HEK293 (cell line): Measurements from ENCODE around the gene ATMIN.

Experiments
- KLF1 ChIP-seq: fragments of 450-650 bp; formaldehyde crosslinking; IDR thresholded peaks from 2 replicates; pipeline ENCODE4 v1.5.1; 2016; ENCODE audit warnings: missing biosample characterization, missing genetic modification characterization
- KLF17 ChIP-seq: fragments of 450-650 bp; formaldehyde crosslinking; IDR thresholded peaks from 2 replicates; pipeline ENCODE4 v1.5.1; 2016; ENCODE audit warnings: missing biosample characterization, missing genetic modification characterization
- PRDM2 ChIP-seq: fragments of 450-650 bp; formaldehyde crosslinking; IDR thresholded peaks from 2 replicates; pipeline ENCODE4 v1.5.1; 2016; ENCODE audit warnings: missing biosample characterization, missing genetic modification characterization, borderline replicate concordance
- ZBTB11 ChIP-seq: fragments of 450-650 bp; formaldehyde crosslinking; conservative IDR thresholded peaks from 2 replicates; pipeline ENCODE4 v1.5.1; 2016; ENCODE audit warnings: low read depth, missing biosample characterization, missing genetic modification characterization
- ZBTB48 ChIP-seq: fragments of 450-650 bp; formaldehyde crosslinking; IDR thresholded peaks from 2 replicates; pipeline ENCODE4 v1.5.1; 2016; ENCODE audit warnings: missing biosample characterization, missing genetic modification characterization
- ZEB2 ChIP-seq: fragments of 450-650 bp; formaldehyde crosslinking; IDR thresholded peaks from 2 replicates; pipeline ENCODE4 v1.5.1; 2016; ENCODE audit warnings: missing biosample characterization, missing genetic modification characterization
- ZNF174 ChIP-seq: fragments of 450-650 bp; formaldehyde crosslinking; IDR thresholded peaks from 2 replicates; pipeline ENCODE4 v1.5.0; 2017; ENCODE audit warnings: missing biosample characterization, mild to moderate bottlenecking, missing genetic modification characterization
- ZNF341 ChIP-seq: fragments of 450-650 bp; formaldehyde crosslinking; IDR thresholded peaks from 2 replicates; pipeline ENCODE4; 2016; ENCODE audit warnings: low read depth, missing biosample characterization, missing genetic modification characterization
- ZNF449 ChIP-seq: fragments of 450-650 bp; formaldehyde crosslinking; IDR thresholded peaks from 2 replicates; pipeline ENCODE4 v1.5.1; 2017; ENCODE audit warnings: missing biosample characterization, mild to moderate bottlenecking, missing genetic modification characterization, moderate library complexity
- ZNF501 ChIP-seq: fragments of 450-650 bp; formaldehyde crosslinking; IDR thresholded peaks from 2 replicates; pipeline ENCODE4 v1.5.1; 2016; ENCODE audit warnings: missing biosample characterization, missing genetic modification characterization
- ZNF621 ChIP-seq: fragments of 450-650 bp; formaldehyde crosslinking; IDR thresholded peaks from 2 replicates; pipeline ENCODE4 v1.5.1; 2017; ENCODE audit warnings: missing biosample characterization, missing genetic modification characterization
- ZSCAN16 ChIP-seq: fragments of 450-650 bp; formaldehyde crosslinking; IDR thresholded peaks from 2 replicates; pipeline ENCODE4 v1.5.1; 2016; ENCODE audit warnings: missing biosample characterization, missing genetic modification characterization
- TF ChIP-seq, protein P1 (sequence below): fragments of 450-650 bp; formaldehyde crosslinking; IDR thresholded peaks from 2 replicates; pipeline ENCODE4 v1.5.1; 2016; ENCODE audit warnings: missing biosample characterization, missing genetic modification characterization, low read depth
- TF ChIP-seq, protein P2 (sequence below): fragments of 450-650 bp; formaldehyde crosslinking; IDR thresholded peaks from 2 replicates; pipeline ENCODE4 v1.5.1; 2016; ENCODE audit warnings: missing biosample characterization, missing genetic modification characterization
- TF ChIP-seq, protein P3 (sequence below): fragments of 450-650 bp; formaldehyde crosslinking; IDR thresholded peaks from 2 replicates; pipeline ENCODE4 v1.5.1; 2016; ENCODE audit warnings: missing biosample characterization, missing genetic modification characterization
- TF ChIP-seq, protein P4 (sequence below): fragments of 450-650 bp; formaldehyde crosslinking; IDR thresholded peaks from 2 replicates; pipeline ENCODE4 v1.5.1; 2016; ENCODE audit warnings: missing biosample characterization, missing genetic modification characterization, borderline replicate concordance

The ATMIN gene

DNA sequence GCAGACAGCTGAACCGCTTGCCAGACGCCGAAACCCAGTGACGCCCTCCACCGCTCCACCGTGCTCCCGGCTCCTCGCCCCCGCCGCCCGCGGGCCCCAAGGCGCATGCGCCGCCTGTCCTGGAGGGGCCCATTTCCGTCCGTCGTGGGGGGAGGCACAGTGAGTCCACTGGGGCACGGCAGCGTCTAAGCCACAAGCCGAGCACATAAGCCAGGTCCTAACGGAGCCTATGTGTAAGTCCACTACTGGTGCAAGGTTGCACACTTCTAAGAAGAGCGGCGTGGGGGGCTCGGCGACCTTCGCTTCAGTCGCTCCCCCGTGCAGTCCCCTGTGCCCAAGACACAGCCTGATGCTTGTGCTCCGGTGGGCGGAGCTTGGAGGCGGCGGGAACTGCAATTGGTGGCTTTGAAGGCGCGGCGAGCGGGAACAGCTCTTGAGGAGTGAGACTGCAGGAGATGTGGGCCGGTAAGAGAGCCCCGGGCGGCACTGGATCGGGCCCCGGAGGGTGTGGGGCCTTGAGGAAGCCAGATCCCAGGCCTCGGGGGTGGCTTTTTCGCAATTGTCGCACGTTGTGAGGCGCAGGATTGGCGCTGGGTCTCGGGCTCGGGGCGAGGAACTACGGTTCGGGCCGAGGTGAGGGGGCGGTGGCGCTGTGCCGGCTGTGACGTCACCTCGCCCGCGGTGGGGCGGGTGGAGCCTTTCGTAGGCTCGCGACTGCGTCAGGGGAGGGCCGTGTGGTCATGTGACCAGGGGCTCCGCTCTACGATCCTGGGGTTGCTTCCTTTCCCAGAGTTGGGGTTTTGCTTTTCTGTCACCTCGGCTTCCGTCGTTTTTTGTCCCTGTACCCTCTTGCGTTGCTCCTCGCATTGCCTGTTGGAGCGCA is 28.6 kb upstream of the ATMIN start, which contains the start of the genes CENPN and CMC2 (continued):
- no peak for TF ChIP-seq PRDM2 (tag by site-specific recombination)
- TF ChIP-seq ZEB2 (tag by site-specific recombination) = peak; percentile 96
- TF ChIP-seq KLF1 (tag by site-specific recombination) = peak; percentile 79; the same call in 1 of the 2 replicates
- no peak for TF ChIP-seq ZNF174 (tag by site-specific recombination)
- TF ChIP-seq, protein P1, sequence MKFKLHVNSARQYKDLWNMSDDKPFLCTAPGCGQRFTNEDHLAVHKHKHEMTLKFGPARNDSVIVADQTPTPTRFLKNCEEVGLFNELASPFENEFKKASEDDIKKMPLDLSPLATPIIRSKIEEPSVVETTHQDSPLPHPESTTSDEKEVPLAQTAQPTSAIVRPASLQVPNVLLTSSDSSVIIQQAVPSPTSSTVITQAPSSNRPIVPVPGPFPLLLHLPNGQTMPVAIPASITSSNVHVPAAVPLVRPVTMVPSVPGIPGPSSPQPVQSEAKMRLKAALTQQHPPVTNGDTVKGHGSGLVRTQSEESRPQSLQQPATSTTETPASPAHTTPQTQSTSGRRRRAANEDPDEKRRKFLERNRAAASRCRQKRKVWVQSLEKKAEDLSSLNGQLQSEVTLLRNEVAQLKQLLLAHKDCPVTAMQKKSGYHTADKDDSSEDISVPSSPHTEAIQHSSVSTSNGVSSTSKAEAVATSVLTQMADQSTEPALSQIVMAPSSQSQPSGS (tag by site-specific recombination) = peak; percentile 98
- TF ChIP-seq ZNF621 (tag by site-specific recombination) = no peak
- 0 out of 2 replicates have a peak, but pooled peaks have one; percentile 72 for TF ChIP-seq KLF17
- TF ChIP-seq ZSCAN16 (tag by site-specific recombination) = no peak
- 0 out of 2 replicates have a peak, but pooled peaks have one; percentile 22 for TF ChIP-seq ZBTB11 (tag by site-specific recombination)
- TF ChIP-seq, protein P2, sequence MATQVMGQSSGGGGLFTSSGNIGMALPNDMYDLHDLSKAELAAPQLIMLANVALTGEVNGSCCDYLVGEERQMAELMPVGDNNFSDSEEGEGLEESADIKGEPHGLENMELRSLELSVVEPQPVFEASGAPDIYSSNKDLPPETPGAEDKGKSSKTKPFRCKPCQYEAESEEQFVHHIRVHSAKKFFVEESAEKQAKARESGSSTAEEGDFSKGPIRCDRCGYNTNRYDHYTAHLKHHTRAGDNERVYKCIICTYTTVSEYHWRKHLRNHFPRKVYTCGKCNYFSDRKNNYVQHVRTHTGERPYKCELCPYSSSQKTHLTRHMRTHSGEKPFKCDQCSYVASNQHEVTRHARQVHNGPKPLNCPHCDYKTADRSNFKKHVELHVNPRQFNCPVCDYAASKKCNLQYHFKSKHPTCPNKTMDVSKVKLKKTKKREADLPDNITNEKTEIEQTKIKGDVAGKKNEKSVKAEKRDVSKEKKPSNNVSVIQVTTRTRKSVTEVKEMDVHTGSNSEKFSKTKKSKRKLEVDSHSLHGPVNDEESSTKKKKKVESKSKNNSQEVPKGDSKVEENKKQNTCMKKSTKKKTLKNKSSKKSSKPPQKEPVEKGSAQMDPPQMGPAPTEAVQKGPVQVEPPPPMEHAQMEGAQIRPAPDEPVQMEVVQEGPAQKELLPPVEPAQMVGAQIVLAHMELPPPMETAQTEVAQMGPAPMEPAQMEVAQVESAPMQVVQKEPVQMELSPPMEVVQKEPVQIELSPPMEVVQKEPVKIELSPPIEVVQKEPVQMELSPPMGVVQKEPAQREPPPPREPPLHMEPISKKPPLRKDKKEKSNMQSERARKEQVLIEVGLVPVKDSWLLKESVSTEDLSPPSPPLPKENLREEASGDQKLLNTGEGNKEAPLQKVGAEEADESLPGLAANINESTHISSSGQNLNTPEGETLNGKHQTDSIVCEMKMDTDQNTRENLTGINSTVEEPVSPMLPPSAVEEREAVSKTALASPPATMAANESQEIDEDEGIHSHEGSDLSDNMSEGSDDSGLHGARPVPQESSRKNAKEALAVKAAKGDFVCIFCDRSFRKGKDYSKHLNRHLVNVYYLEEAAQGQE (tag by site-specific recombination) = no peak
- no peak; the same call in 1 of the 2 replicates for TF ChIP-seq ZNF449 (tag by site-specific recombination)
- TF ChIP-seq, protein P3, sequence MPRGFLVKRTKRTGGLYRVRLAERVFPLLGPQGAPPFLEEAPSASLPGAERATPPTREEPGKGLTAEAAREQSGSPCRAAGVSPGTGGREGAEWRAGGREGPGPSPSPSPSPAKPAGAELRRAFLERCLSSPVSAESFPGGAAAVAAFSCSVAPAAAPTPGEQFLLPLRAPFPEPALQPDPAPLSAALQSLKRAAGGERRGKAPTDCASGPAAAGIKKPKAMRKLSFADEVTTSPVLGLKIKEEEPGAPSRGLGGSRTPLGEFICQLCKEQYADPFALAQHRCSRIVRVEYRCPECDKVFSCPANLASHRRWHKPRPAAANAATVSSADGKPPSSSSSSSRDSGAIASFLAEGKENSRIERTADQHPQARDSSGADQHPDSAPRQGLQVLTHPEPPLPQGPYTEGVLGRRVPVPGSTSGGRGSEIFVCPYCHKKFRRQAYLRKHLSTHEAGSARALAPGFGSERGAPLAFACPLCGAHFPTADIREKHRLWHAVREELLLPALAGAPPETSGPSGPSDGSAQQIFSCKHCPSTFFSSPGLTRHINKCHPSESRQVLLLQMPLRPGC (tag by site-specific recombination) = 0 out of 2 replicates have a peak, but pooled peaks have one; percentile 19
- no peak; the same call in 1 of the 2 replicates for TF ChIP-seq ZBTB48 (tag by site-specific recombination)
- TF ChIP-seq, protein P4, sequence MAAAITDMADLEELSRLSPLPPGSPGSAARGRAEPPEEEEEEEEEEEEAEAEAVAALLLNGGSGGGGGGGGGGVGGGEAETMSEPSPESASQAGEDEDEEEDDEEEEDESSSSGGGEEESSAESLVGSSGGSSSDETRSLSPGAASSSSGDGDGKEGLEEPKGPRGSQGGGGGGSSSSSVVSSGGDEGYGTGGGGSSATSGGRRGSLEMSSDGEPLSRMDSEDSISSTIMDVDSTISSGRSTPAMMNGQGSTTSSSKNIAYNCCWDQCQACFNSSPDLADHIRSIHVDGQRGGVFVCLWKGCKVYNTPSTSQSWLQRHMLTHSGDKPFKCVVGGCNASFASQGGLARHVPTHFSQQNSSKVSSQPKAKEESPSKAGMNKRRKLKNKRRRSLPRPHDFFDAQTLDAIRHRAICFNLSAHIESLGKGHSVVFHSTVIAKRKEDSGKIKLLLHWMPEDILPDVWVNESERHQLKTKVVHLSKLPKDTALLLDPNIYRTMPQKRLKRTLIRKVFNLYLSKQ (tag by site-specific recombination) = no peak
- peak; percentile 63; the same call in 1 of the 2 replicates for TF ChIP-seq ZNF501 (tag by site-specific recombination)
- peak; percentile 96 for TF ChIP-seq ZNF341
